Measurements from ENCODE around the gene DBR1.

Gene DBR1

DNA sequence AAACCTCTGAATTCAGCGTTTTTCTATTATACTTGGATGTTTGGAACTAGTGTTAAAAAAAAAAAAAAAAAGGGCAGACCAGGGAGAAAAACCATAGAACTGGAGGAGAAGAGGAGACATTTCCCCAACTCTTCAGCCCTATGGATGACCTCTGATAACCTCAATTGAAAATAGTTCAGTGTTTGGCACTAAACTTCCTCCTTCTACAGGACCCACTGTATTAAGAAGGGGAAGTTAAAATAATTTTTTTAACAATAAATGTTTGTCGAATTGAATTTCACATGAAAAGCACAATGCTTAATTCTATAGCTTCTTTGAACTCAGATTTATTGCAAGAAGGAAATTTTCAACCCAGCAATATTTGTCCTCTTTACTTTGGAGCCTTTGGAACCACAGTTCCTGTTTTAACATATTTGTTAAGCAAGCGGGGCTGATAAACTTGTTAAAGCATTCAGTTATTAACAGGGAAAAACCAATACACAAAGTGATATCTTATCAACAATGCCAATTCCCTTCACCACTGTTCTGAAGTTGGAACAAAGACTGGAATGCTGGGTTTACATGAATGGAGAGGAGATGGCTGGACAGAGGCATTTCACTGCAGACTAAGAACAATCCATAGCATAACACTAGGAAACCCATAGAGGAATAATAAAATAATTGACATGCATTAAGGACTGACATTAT is 39.4 kb downstream of the DBR1 start:
- Histone ChIP-seq H3K36me3 (ENCODE audit: control insufficient read depth, insufficient read depth, low read length) (no peaks in the 10 kb centered on the region), H3K9me3 (ENCODE audit: control insufficient read depth, low read length) (no peaks in the 10 kb centered on the region), H3K4me1 (ENCODE audit: control insufficient read depth, insufficient read depth, low read length) (peaks cover 24% of the 10 kb centered on the region), H3K9ac (ENCODE audit: low read length) (no peak overlapping the region), H3K4me3 (ENCODE audit: low read length) (no peak overlapping the region), H3K27me3 (ENCODE audit: control insufficient read depth, insufficient read depth, low read length) (no peaks in the 10 kb centered on the region)

DNA sequence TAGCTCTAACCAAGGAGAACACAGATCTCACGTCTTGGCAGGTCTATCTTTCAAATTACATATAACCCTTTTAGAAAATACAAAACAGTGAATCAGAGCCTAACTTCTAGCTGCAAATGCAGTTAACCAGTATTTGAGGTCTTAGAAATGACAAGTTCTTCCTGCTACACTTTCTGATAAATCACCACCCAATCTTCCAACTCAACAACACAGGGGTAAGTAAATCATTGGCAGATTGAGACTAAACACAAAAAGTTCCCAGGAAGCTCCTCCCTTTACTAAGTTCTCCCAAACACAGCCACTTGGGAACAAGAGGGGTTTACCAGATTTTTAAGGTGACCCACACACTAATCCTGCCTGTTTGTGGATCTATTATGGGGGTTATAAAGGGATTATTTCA is 42.5 kb downstream of the DBR1 start, which contains the start of gene A4GNT:
Gene A4GNT, minus strand, starts transcription at position 152 of the 400 bp plus-strand sequence. CDS start 1,134 bp downstream, outside the sequence.
- no peak within 1 kb of the TSS for H3K9ac ChIP-seq (ENCODE audit: low read length)
- no peaks in the 10 kb centered on the region for H3K36me3 ChIP-seq (ENCODE audit: control insufficient read depth, insufficient read depth, low read length)
- H3K4me3 ChIP-seq (ENCODE audit: low read length), result no peak within 1 kb of the TSS
- H3K9me3 ChIP-seq (ENCODE audit: control insufficient read depth, low read length), result no peaks in the 10 kb centered on the region
- no peaks in the 10 kb centered on the region for H3K27me3 ChIP-seq (ENCODE audit: control insufficient read depth, insufficient read depth, low read length)
- H3K4me1 ChIP-seq (ENCODE audit: control insufficient read depth, insufficient read depth, low read length), result peaks cover 24% of the 10 kb centered on the region

DNA sequence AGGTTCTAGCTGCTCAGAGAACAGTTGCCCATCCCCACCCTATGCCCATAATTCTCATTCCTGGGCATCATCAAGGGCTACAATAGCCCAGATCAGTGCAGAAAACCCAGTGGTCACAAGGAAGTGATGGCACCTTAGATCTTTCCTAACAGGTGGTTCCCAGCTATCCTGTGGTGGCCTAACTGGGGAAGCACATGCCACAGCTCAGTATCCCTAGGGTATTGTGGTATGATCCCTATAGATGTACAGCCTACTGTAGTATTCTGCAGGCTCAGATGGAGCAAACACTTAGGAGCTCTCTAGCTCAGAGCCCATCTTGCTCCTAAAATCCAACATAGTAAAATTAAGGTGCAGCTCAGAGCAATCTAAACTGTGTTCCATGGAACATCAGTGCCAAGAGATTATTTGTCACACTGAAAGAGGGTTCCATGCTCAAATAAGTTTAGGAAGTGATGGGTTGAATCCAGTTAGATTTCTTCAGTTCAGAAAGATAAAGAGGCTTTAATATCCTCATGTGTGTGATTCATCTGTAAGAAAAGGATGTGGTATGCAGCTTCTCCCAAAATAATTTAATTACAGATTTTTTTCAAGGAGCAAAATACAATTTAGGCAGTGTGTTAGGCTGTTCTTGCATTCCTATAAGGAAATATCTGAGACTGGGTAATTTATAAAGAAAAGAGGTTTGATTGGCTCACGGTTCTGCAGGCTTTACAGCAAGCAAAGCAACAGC is 46.9 kb downstream of the DBR1 start:
- Histone ChIP-seq H3K9me3 (ENCODE audit: control insufficient read depth, low read length) (no peaks in the 10 kb centered on the region), H3K9ac (ENCODE audit: low read length) (no peak overlapping the region), H3K4me1 (ENCODE audit: control insufficient read depth, insufficient read depth, low read length) (peaks cover 9% of the 10 kb centered on the region), H3K27me3 (ENCODE audit: control insufficient read depth, insufficient read depth, low read length) (no peaks in the 10 kb centered on the region), H3K4me3 (ENCODE audit: low read length) (no peak overlapping the region), H3K36me3 (ENCODE audit: control insufficient read depth, insufficient read depth, low read length) (no peaks in the 10 kb centered on the region)

DNA sequence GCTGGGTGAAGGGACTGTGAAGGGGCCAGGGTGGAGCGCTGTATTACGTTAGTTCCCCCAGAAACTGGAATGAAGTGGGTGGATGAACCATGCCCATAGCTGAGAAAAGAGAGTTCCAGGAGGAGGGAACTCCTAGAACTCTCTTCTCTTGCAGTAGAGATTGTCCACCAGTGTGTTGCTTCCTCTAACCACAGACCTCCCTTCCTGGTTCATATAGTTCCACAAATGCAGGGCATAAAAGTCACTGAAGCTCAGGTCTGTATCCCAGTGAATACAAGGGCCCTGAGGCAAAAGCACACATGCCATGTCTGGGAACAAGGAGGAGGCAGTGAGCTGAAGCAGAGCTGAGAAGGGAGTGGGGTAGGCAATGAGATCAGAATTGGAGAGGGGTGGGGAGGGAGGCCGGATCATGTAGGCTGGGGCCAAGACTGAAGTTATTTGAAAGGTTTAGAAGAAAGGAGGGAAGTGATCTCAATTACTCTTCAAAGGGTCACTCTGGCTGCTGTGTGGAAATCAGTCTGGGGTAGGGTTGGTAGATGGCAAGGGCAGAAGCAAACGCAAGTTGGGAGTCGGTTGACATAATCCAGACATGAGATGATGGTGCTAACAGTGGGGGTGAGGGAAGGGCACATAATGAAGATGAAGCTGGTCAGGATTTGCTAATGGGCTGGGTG is 49.0 kb downstream of the DBR1 start:
- Histone ChIP-seq H3K9me3 (ENCODE audit: control insufficient read depth, low read length) (no peaks in the 10 kb centered on the region), H3K9ac (ENCODE audit: low read length) (peak overlapping the region; percentile 9), H3K36me3 (ENCODE audit: control insufficient read depth, insufficient read depth, low read length) (no peaks in the 10 kb centered on the region), H3K4me1 (ENCODE audit: control insufficient read depth, insufficient read depth, low read length) (peaks cover 9% of the 10 kb centered on the region), H3K4me3 (ENCODE audit: low read length) (peak overlapping the region; percentile 12), H3K27me3 (ENCODE audit: control insufficient read depth, insufficient read depth, low read length) (no peaks in the 10 kb centered on the region)

DNA sequence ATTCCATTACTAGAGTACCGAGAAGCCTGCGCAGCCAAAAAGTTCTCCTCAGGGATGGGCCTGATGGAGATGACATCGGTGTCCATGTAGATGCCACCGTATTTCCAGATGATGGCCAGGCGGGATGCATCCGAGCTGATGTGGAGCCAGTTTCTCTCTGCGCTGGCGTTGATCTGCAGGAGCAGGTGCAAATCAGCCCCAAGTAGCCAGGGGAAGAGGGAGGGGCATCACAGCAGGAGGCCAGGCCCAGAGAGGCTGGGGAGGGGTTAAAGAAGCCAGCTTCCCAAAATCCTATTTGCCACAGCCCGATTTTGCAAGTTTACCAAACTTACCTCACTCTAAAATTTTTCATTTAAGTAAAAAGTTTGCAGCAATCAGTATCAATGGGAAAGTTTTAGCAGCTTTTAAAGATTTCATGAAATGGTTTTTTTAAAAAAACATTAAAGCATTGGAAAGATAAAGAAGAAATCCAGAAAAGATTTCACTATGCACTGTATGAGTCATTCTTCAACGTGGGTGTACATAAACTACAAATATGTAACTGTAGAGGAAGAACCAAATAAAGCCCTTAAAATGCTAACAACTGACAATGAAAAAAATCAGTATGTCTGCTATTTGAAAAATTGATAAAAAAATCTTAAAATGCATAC is 49.9 kb downstream of the DBR1 start:
- Histone ChIP-seq H3K9ac (ENCODE audit: low read length) (no peak overlapping the region), H3K4me3 (ENCODE audit: low read length) (no peak overlapping the region), H3K4me1 (ENCODE audit: control insufficient read depth, insufficient read depth, low read length) (peaks cover 9% of the 10 kb centered on the region), H3K9me3 (ENCODE audit: control insufficient read depth, low read length) (no peaks in the 10 kb centered on the region), H3K36me3 (ENCODE audit: control insufficient read depth, insufficient read depth, low read length) (no peaks in the 10 kb centered on the region), H3K27me3 (ENCODE audit: control insufficient read depth, insufficient read depth, low read length) (no peaks in the 10 kb centered on the region)

DNA sequence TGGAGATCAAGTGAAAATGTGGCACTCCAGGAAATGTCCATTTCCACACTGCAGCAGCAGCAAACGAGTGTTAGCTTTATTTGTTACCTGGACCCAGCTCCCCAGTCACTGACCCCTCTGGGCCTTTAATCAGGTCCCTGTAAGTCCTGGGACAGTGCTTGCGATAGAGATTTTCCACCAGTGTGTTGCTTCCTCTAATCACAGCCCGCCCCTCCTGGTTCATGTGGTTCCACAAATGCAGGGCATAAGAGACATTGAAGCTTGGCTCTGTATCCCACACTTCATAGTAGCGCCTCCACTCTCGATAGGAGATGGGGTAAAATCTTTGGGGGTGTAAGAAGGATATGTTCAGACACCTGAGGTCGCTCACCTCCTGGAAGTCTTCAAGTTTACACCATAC is 50.5 kb downstream of the DBR1 start:
- Histone ChIP-seq H3K9me3 (ENCODE audit: control insufficient read depth, low read length) (no peaks in the 10 kb centered on the region), H3K4me3 (ENCODE audit: low read length) (no peak overlapping the region), H3K4me1 (ENCODE audit: control insufficient read depth, insufficient read depth, low read length) (peaks cover 9% of the 10 kb centered on the region), H3K36me3 (ENCODE audit: control insufficient read depth, insufficient read depth, low read length) (no peaks in the 10 kb centered on the region), H3K9ac (ENCODE audit: low read length) (no peak overlapping the region), H3K27me3 (ENCODE audit: control insufficient read depth, insufficient read depth, low read length) (no peaks in the 10 kb centered on the region)

DNA sequence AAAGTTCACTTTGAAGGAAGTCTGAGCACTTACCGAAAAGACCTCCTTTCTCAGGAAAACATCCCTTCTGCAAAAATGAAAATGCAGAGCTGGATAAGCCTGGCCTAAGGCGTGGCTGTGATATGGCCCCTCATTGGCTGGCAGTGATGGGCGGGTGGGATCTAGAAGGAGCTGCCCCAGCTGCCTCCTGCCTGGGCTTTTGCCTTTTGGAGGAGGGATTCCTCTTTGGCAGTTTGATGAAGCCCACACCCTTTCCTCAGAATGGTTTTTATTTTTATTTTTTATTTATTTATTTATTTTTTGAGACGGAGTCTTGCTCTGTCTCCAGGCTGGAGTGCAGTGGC is 55.3 kb downstream of the DBR1 start:
- H3K27me3 ChIP-seq (ENCODE audit: control insufficient read depth, insufficient read depth, low read length), result no peaks in the 10 kb centered on the region
- H3K9ac ChIP-seq (ENCODE audit: low read length), result no peak overlapping the region
- peaks cover 10% of the 10 kb centered on the region for H3K4me1 ChIP-seq (ENCODE audit: control insufficient read depth, insufficient read depth, low read length)
- H3K4me3 ChIP-seq (ENCODE audit: low read length), result no peak overlapping the region
- no peaks in the 10 kb centered on the region for H3K36me3 ChIP-seq (ENCODE audit: control insufficient read depth, insufficient read depth, low read length)
- H3K9me3 ChIP-seq (ENCODE audit: control insufficient read depth, low read length), result no peaks in the 10 kb centered on the region

DNA sequence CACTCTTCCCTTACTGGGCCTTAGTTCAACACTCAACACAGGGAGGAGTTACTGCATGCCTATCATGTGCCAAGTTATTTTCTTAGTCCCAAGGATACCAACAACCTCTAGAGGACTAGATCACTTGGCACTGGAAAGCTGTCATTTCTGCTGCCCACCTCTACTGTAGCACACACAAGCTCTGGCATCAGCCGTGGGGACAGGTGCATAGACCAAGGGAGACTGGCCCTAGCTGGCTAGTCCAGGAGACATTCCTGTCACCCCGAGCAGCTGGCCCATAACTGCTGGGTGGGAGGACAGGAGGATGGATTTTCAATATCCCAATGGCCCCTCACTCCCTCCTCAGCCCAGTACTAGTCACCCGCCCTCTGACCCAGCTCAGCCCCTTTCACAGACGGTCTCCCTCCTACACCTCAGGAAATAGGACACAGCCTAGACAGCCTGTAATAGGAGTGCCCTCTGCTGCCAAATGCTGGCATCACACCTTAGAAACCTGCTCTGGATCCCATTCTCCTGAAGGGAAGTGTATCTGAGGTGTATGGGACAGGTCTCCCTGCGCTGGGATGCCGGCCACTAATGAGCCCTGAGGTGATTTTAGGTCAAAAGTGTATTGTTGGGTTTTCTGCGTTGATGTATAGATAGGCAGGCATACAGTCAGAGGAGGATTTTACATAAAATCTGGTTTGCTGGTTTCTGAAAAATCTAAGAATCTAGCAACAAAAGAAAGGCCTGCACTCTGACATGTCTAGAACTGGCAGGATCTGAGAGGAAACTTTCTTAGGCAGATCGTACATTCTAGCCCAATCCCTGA is 55.9 kb downstream of the DBR1 start:
- Histone ChIP-seq H3K27me3 (ENCODE audit: control insufficient read depth, insufficient read depth, low read length) (no peaks in the 10 kb centered on the region), H3K36me3 (ENCODE audit: control insufficient read depth, insufficient read depth, low read length) (no peaks in the 10 kb centered on the region), H3K4me3 (ENCODE audit: low read length) (no peak overlapping the region), H3K9ac (ENCODE audit: low read length) (no peak overlapping the region), H3K9me3 (ENCODE audit: control insufficient read depth, low read length) (no peaks in the 10 kb centered on the region), H3K4me1 (ENCODE audit: control insufficient read depth, insufficient read depth, low read length) (peaks cover 16% of the 10 kb centered on the region)

DNA sequence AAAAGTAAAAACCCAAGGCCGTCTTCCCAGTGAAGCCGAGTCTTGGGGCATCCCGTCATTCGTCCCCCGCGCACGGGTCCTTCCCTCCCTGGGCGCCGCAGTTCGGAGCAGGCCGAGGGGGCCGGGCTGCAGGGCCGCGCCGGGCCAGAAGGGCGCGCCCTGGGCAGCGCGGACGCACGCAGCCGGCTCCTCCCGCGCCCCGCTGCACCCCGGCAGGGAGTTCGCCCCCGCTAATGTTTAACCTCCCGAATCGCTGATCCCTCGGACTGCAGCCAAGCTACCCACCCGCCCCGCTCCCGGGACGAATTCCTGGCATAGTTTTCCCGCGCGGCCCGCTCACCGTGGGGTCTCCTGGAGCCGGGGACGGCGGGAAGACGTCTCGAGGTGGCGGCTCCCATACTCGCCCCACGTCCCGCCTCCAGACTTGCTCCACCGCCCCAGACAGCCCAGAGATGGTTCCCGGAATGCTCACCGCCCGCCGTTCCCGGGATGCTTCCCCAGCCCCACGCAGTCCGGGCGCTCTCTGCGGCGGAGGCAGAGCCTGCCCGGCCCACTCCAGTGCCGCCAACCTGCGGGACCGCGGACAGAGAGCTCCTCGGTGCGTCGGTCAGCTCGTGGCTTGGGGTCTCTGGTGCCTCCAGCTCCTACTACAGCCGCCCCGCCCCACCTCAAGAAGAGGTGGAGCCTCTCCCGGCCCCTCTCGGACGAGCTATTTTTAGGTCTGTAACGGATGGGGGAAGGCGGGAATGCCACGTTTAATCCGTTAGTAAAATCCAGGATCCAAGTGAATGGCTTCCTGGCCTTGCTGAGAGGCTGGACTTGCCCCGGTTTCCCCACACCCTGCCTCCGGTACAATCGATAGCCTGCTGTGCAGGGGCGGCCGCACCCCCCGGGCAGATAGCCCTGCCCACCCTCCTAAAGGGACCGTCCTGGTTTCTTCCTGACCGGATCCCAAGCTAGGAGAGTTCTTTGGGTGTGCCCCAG is 59.4 kb downstream of the DBR1 start, which contains the start of gene DZIP1L:
Gene DZIP1L, minus strand, starts transcription at position 621 of the 984 bp plus-strand sequence. CDS start 11,637 bp downstream, outside the sequence.
- Histone ChIP-seq H3K9ac (ENCODE audit: low read length) (peak within 1 kb of the TSS; percentile 75), H3K36me3 (ENCODE audit: control insufficient read depth, insufficient read depth, low read length) (no peaks in the 10 kb centered on the region), H3K4me3 (ENCODE audit: low read length) (peak within 1 kb of the TSS; percentile 41), H3K9me3 (ENCODE audit: control insufficient read depth, low read length) (no peaks in the 10 kb centered on the region), H3K27me3 (ENCODE audit: control insufficient read depth, insufficient read depth, low read length) (no peaks in the 10 kb centered on the region), H3K4me1 (ENCODE audit: control insufficient read depth, insufficient read depth, low read length) (peaks cover 26% of the 10 kb centered on the region)

DNA sequence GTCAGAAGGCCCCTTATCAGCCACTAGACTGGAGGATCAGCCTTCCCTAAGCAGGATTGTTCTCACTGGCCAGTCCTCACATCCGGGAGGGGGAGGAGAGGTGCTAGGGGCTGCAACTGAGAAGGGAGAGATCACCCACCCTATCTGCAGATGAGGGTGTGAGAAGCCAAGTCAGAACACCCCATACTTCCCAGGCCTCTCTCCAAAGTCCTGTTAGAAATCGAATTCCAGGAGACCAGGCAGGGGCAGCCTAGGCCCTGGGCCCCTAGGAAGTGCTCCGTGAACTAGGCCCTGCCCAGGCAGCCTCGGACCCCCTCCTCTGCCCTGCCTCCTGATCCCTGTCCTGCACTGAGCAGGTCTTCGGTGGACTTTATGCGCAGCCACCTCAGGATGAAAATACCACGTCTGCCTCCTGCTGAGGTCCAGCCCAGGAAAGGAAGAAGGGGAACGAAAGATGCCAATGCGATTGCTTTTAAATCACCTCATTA is 60.2 kb downstream of the DBR1 start:
- no peaks in the 10 kb centered on the region for H3K27me3 ChIP-seq (ENCODE audit: control insufficient read depth, insufficient read depth, low read length)

More for the DNA sequence above, 60.2 kb downstream of the DBR1 start:
- H3K9ac ChIP-seq (ENCODE audit: low read length), result peak overlapping the region; percentile 75
- H3K4me3 ChIP-seq (ENCODE audit: low read length), result peak overlapping the region; percentile 36
- no peaks in the 10 kb centered on the region for H3K36me3 ChIP-seq (ENCODE audit: control insufficient read depth, insufficient read depth, low read length)
- peaks cover 26% of the 10 kb centered on the region for H3K4me1 ChIP-seq (ENCODE audit: control insufficient read depth, insufficient read depth, low read length)
- no peaks in the 10 kb centered on the region for H3K9me3 ChIP-seq (ENCODE audit: control insufficient read depth, low read length)

Data from mucosa of stomach (tissue), 1 donor.